H1 (cell line): ENCODE results near the gene TRPC4.

ENCODE experiments used
- CBX8 ChIP-seq: fragments of 300-800, 300-1000 bp; sonication (generic); IDR thresholded peaks from 2 replicates; pipeline ENCODE4 v1.7.1; 2016; ENCODE audit warnings: low read depth, low read length, borderline replicate concordance
- CEBPB ChIP-seq: IDR thresholded peaks from 2 replicates; pipeline ENCODE4 v1.6.1; 2012; ENCODE audit warnings: low read depth, low read length
- CHD2 ChIP-seq: IDR thresholded peaks from 2 replicates; pipeline ENCODE4 v1.6.1; 2012; ENCODE audit warnings: low read length, improper control_type of control experiment
- CTCF ChIP-seq, 3 experiments: IDR thresholded peaks; 1 replicate in 2 of 3; 2 replicates in 1 of 3; pipeline versions ENCODE4 v1.5.1 to v1.6.1; 2011; ENCODE audit warnings: low read length in 3 of 3, mild to moderate bottlenecking in 3 of 3, inconsistent platforms in 2 of 3, low read depth in 1 of 3, moderate library complexity in 1 of 3; ENCODE audit not compliant: insufficient read depth in 1 of 3; ENCODE audit errors: control extremely low read depth in 1 of 3
- MAX ChIP-seq: IDR thresholded peaks from 2 replicates; pipeline ENCODE4 v1.6.1; 2012; ENCODE audit warnings: inconsistent platforms
- NRF1 ChIP-seq: IDR thresholded peaks from 2 replicates; pipeline ENCODE4 v1.6.1; 2011; ENCODE audit warnings: mild to moderate bottlenecking, low read depth, low read length, improper control_type of control experiment
- POLR2AphosphoS5 ChIP-seq: IDR thresholded peaks from 2 replicates; pipeline ENCODE4 v1.6.1; 2011; ENCODE audit warnings: low read depth, low read length
- SP2 ChIP-seq: IDR thresholded peaks from 2 replicates; pipeline ENCODE4 v1.6.1; 2012; ENCODE audit warnings: mild to moderate bottlenecking, low read length, inconsistent platforms
- TAF1 ChIP-seq: IDR thresholded peaks from 2 replicates; pipeline ENCODE4 v1.6.1; 2011; ENCODE audit warnings: mild to moderate bottlenecking, low read depth, low read length

- TF ChIP-seq MAX (no peak), CTCF (IDR thresholded peaks at IDR 0.05; ENCODE audit: control extremely low read depth in 1 of 3, insufficient read depth in 1 of 3, low read depth in 1 of 3, low read length in 3 of 3) (no peak), NRF1 (no peak), CHD2 (no peak), CBX8 (no peak), SP2 (no peak), CEBPB (no peak), POLR2AphosphoS5 (no peak), TAF1 (no peak)
These were observed 134.3 kb downstream of the TRPC4 start for GRCh38 chr13:37735293-37735692.
